HG02588 (cell line): Measurements from ENCODE around the gene RNU6-9.
"Not testable (repeated sequence)": the region's sequence is repeated elsewhere in the genome, so short reads cannot be mapped to it uniquely, and the experiment has no call there.

Experiments used
- ATAC-seq: cut with Tn5 transposase; IDR thresholded peaks from one replicate; pipeline ENCODE4 v1.9.1; 2021; ENCODE audit warnings: mild to moderate bottlenecking, moderate library complexity; ENCODE audit not compliant: unreplicated experiment

RNU6-9 gene

DNA sequence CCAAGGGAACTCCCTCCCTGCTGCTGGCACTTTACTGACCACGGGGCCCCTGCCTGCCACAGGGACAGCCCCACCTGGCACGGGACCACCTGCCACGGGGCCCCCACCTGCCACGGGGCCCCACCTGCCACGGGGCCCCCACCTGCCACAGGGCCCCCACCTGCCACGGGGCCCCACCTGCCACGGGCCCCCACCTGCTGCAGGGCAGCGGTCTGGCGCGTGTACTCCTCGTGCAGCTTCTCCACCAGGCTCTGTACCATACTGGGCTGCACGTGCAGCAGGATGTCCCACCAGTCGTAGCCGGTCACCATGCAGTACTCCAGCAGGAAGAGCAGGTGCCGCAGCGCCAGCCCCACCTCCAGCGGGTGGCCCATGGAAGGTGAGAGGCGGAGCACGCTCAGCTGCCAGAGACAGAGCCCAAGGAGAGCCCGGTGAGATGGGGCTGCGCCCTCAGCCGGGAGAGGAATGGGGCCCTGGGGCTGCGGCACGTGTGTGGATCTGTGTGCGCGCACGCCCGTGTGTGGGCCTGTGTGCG lies 16.4 kb upstream of the RNU6-9 start:
- ATAC-seq, result no peak

DNA sequence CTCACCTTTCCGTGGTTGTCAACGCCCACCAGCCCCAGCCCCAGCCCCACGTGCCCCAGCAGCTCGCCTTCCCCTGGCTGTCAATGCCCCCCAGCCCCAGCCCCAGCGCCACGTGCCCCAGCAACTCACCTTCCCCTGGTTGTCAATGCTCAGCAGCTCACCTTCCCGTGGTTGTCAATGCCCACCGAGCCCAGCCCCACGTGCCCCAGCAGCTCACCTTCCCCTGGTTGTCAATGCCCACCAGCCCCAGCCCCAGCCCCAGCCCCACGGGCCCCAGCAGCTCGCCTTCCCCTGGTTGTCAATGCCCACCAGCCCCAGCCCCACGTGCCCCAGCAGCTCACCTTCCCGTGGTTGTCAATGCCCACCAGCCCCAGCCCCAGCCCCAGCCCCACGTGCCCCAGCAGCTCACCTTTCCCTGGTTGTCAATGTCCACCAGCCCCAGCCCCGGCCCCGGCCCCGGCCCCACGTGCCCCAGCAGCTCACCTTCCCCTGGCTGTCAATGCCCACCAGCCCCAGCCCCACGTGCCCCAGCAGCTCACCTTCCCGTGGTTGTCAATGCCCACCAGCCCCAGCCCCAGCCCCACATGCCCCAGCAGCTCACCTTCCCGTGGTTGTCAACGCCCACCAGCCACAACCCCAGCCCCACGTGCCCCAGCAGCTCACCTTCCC lies 15.2 kb upstream of the RNU6-9 start:
- not testable (repeated sequence) for ATAC-seq

DNA sequence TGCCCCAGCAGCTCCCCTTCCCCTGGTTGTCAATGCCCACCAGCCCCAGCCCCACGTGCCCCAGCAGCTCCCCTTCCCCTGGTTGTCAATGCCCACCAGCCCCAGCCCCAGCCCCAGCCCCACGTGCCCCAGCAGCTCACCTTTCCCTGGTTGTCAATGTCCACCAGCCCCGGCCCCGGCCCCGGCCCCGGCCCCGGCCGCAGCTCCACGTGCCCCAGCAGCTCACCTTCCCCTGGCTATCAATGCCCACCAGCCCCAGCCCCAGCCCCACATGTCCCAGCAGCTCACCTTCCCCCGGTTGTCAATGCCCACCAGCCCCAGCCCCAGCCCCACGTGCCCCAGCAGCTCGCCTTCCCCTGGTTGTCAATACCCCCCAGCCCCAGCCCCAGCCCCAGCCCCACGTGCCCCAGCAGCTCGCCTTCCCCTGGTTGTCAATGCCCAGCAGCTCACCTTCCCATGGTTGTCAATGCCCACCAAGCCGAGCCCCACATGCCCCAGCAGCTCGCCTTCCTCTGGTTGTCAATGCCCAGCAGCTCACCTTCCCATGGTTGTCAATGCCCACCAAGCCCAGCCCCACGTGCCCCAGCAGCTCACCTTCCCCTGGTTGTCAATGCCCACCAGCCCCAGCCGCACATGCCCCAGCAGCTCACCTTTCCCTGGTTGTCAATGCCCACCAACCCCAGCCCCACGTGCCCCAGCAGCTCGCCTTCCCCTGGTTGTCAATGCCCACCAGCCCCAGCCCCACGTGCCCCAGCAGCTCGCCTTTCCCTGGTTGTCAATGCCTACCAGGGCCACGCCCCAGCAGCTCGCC lies 14.3 kb upstream of the RNU6-9 start:
- ATAC-seq, result not testable (repeated sequence)

DNA sequence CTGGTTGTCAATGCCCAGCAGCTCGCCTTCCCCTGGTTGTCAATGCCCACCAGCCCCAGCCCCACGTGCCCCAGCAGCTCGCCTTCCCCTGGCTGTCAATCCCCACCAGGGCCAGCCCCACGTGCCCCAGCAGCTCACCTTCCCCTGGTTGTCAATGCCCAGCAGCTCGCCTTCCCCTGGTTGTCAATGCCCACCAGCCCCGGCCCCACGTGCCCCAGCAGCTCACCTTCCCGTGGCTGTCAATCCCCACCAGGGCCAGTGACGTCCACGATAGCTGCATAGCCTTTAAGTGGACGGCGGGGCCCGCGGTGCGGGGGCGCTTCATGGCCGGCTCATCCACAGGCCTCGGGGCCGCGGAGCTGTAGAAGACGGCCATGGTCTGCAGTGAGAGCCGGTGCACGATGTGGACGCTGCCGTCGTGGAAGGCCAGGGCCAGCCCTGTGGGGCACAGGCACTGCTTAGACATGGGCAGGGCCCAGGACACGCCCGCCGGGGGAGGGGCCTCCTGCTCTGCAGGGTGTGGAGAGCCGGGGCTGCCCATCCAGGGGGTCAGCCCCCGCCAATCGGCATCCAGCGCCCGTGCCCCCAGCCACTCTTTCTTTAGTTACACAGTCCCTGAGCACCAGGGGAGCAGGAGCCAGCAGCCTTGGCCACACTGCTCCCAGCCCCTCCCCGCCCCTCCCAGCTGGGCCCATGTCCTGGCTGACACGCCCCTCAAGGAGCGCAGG lies 13.4 kb upstream of the RNU6-9 start:
- ATAC-seq, result no peak

DNA sequence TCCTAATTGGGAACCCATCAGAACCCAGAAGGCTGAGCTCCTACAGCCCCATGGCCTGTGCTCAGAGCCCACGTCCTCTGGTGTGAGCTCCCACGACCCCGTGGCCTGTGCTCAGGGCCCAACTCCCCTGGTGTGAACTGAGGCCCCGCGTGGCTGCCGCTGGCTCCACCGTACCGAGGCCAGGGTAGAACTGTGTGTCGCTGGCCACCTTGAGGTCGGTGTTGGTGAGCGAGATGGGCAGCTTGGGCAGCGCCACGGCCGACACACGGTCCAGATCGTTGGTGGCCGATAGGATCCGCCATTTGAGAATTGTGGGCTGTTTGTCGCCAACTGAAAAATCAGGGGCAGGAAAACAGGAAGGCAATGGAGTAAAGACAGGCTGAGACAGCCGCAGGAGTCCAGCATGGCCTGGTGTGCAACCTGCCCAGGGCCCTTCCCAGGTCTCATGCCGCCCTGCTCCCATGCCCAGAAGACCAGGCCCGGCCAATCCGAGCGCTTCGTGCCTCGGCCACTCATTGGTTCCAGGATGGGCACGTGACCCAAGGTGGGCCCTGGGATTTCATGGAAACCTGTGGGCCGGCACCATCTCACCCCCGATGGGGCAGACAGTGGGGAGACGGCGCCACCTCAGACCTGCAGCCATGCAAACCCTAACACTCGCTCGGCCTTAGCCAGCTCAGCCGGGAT lies 11.8 kb upstream of the RNU6-9 start:
- ATAC-seq, result no peak

DNA sequence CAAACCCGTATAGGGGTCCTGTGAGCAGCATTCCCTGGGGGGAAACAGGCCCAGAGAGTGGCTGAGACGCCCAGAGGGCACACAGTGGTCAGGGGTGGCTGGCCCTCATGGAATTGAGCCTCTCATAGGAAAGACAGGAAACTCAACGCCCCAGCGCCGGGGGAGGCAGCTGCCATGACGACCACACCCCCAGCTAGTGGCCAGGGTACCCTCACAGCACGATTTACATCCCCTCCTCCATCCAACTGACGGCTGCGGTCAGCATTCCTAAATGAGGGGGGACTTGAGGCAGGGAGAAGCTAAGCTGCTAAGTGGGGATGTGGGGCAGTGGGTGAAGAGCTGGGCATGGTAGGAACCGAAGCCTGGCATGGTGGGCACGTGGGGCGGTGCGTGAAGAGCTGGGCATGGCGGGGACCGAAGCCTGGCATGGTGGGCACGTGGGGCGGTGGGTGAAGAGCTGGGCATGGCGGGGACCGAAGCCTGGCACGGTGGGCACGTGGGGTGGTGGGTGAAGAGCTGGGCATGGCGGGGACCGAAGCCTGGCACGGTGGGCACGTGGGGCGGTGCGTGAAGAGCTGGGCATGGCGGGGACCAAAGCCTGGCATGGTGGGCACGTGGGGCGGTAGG lies 10.3 kb upstream of the RNU6-9 start:
- ATAC-seq, result no peak

DNA sequence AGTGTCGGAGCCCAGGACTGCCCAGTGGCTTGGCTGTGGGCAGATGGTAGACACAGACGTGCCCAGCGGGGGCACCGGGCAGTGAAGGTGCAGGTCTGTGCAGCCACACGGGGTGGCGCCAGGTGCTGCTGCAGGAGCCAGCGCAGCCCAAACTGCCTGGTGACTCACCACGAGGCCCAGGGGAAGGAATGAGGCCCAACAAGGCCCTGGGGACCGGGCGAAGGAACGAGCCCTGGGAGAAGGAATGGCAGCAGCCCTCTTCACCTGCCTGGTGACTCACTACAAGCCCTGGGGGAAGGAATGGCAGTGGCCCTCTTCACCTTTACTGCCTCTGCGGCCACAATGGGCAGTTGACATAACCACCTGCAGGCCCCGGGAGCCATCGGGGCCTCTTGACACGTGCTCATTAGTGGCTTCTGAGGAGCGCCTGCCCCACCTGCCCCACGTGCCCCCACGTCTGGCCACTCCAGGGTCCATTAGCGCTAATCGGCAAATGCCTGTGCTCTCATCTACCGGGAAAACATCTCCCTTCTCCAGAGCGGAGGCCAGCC lies 9.5 kb upstream of the RNU6-9 start:
- no peak for ATAC-seq

DNA sequence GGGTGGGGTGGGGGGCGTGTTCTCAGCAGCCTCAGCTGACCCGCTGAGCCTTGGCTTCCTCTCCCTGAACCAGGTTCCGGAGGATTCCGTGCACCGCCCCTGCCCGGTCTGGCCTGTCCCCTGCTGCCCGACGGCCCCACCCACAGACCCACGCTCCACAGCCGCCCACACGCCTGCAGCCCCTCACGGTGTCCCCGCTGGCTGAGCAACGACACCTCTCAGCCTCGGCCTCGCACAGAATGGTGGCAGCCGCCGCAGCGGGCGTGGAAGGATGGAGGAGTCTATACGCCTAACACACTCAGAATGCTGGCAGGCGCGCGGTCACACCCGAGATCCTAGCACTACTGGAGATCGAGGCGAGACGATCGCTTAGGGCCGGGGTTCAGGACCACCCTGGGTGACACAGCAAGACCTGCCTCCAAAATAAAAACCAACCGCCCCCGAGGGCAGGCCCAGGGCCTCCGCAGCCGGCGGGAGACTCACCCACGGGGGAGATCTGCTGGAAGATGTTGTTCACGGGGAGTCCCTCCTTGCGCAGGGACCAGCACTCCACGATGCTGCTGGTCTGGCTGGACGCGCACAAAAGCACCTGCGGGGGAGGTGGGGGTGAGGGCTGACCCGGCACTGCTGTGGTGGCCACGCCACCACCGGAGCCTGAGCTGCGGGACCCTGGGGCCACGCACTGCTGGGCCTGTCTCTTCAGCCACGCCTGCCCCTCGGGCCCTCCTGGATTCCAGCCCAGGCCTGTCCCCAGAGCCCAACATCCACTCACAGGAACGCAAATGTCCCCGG lies 8.7 kb upstream of the RNU6-9 start:
- ATAC-seq, result no peak

DNA sequence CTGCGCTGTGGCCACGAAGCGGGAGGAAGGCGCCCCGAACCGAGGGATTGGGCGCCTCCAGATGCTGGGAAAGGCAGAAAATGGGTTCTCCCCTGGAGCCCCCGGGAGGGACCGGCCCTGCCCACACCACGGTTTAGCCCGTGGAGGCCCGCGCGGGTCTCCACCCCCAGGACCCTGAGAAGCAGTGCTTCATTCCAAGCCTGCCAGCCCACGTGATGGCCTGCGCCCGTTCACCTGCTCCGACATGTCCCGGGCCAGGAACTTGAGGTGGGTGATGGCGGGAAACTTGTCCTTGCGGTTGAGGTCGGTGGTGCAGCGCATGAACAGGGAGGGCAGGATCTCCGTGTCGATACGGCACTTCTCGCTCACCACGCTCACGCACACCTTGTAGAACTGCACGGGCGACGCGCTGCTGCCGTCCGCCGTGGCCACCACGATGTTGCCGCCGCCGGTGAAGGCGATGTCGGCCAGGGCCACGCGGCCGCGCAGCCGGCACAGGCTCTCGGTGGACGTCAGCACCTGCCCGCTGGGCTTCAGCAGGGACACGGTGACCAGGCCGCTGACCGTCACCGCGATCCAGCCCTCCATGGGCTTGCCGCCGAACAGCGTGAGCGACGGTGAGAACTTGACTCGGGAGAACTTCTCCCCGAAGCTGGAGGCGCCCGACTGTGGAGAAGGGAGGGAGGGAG lies 7.6 kb upstream of the RNU6-9 start:
- no peak for ATAC-seq

DNA sequence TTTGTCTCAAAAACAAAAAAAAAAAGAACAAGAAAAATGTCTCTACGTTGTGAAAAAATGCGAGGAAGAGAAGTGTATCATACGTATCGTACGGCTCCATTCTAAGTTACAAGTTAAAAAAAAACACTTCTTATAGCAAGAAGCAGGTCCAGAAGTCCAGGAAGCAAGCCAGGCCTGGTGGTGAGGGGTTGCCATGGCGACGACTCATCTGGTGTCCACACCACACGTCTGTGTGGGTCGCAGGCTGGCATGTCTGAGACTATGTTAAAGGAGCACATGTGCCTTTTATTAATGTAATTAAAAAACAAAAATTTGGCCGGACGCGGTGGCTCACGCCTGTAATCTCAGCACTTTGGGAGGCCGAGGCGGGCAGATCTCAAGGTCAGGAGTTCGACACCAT lies 6.2 kb upstream of the RNU6-9 start:
- no peak for ATAC-seq

DNA sequence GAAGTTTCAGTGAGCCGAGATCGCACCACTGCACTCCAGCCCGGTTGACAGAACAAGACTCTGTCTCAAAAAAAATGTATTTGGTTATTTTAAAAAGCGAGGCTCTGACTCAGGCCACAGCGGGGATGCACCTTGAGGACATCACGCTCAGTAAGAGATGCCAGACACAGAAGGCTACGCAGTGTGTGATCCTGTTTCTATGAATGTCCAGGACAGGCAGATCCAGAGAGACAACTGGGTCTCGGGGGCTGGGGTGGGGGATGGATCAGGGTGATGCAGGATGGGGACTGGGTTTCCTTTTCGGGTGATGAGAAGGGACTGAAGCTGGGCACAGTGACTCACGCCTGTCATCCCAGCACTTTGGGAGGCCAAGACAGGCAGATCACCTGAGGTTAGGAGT lies 5.7 kb upstream of the RNU6-9 start:
- no peak for ATAC-seq

DNA sequence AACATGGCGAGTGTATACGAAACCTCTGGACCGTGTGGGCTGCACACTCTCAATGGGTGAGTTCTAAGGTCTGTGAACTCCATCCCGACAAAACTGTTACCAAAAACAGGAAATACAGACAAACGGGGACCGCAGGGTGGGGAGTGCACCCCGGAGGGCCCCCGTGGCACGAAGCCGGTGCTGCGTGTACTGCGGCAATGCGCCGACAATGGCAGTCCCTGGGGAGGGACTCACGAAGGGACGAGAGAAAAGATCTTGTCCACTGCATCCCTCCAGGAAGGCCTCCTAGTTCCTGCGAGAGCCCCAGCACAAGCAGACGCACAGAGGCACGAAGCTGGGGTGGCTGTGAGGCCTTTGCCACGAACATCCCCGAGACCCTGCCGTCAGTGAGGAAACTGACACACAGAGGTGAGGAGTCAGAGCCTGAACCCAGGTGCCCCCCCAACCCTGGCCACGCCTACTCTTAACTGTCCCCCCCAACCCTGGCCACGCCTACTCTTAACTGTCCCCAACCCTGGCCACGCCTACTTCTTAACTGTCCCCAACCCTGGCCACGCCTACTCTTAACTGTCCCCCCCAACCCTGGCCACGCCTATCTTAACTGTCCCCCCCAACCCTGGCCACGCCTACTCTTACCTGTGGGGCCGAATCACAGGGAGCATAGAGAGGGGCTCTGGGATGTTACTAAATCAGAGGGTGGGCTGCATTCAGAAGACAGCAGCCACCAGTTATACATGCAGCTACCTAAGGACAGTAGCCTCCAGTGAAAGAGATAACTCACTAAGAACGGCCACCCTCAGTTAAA lies 4.5 kb upstream of the RNU6-9 start:
- ATAC-seq, result no peak

DNA sequence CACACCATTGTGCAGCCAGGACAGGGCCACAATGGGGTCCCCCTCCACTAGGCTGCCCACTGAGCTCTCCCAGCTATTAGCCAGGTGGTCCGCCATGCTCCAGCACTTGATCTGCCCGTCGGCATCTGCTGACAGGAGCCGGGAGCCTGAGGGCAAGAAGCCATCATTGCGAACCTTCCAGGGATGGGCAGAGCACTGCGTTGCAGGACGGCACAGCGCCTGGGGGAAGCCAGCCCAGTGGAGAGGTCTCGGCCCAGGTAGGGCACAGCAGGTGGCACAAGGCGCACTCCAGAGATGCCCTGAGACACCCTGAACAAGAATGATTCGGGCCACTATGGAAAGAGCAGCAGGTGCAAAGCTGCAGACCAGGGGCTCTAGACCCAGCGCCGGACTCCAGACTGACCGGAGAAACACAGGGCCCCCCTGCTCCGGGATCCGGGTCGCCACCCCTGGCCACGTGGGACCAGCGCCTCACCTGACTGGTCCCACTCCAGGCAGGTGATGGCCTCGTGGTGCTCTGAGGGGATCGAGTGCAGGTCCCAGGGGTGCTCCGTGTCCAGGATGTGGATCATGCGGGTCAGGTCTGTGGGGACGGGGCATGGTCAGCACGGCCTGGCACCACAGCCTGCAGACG lies 3.5 kb upstream of the RNU6-9 start:
- ATAC-seq, result no peak

DNA sequence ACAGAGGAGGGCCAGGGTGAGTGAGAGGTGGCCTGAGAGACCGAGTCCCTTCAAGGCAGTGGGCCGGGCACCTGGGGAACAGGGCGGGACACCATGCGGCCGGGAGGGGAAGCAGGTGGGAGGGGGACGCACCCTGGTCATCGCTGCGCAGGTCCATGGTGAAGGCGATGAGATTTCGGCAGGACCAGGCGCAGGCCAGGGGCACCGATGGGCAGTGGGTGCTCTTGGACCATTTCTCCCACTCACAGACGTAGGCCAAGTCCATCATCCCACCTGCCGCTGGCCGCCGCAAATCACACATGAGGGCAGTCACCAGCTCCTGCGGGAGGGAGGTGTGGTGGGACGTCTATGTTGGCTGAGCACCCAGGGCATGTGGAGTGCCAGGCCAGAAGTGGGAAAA lies 2.5 kb upstream of the RNU6-9 start:
- ATAC-seq, result no peak

DNA sequence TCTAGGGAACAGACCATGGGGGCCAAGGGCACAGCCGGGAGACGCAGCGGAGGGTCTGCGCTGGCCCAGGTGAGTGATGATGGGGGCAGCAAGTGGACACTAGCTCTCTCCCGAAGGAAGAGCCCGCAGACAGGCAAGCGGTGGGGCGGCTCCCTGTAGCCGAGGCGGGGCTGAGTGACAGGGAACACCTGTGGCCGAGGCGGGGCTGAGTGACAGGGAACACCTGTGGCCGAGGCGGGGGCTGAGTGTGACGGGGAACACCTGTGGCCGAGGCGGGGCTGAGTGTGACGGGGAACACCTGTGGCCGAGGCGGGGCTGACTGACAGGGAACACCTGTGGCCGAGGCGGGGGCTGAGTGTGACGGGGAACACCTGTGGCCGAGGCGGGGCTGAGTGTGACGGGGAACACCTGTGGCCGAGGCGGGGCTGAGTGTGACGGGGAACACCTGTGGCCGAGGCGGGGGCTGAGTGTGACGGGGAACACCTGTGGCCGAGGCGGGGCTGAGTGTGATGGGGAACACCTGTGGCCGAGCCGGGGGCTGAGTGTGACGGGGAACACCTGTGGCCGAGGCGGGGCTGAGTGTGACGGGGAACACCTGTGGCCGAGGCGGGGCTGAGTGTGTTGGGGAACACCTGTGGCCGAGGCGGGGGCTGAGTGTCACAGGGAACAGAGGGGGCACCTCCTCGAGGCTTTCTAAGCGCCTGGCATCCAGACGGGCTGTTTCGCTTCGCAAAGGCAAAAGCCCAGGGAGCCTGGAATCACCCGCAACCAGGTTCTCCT lies 1.7 kb upstream of the RNU6-9 start:
- not testable (repeated sequence) for ATAC-seq

DNA sequence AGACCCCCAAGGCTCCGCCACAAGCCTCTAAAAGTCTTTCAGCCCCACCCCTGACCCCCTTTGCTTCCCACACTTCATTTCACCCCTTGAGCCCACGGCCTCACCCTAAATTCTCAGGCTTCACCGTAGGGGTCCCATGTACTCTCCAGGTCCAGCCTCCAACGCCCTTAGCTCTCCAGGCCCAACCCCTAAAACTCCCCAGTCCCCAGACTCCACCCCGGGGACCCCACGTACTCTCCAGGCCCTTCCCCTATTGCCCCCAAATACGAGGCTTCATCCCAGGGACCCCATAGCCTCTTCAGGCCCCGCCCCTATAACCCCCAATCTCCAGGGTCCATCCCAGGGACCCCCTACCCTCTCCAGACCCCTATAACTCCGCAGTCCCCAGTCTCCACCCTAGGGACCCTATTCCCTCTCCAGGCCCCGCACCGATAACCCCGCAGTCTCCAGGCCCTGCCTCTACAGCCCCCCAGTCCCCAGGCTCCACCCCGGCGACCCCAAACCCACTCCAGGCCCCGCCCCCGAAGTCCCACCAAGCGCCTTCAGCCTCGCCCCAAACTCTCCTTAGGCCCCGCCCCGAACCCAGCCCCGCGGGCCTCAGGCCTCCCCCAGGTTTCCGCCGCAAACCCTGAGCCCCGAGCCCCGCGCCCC lies 916 bp upstream of the RNU6-9 start:
- ATAC-seq, result no peak
